ENCODE data around the gene ROMO1.
"Not testable (repeated sequence)": the region's sequence is repeated elsewhere in the genome, so short reads cannot be mapped to it uniquely, and the experiment has no call there.

ROMO1 gene

GRCh38 chr20:35713120-35713519, 13.9 kb downstream of the ROMO1 start:
- not testable (repeated sequence) for H3K27ac ChIP-seq (ENCODE audit: extremely low read depth, low read depth, low read length); H3K4me1 ChIP-seq (ENCODE audit: control insufficient read depth, insufficient read depth, low read length); H3K4me3 ChIP-seq (ENCODE audit: low read depth, low read length); H3K9me3 ChIP-seq (ENCODE audit: control insufficient read depth, insufficient read depth, low read depth, low read length)
- peaks cover 79 to 97% of the 10 kb centered on the region in 2 experiments for H3K36me3 ChIP-seq (ENCODE audit: control insufficient read depth in 2 of 2, insufficient read depth in 1 of 2, low read length in 2 of 2)
- TF ChIP-seq SCRT2 (tag by site-specific recombination; IDR thresholded peaks at IDR 0.05): peak; percentile 86
- ChIA-PET CTCF (interaction anchor here (0.7 kb wide), 1 partner anchor 11 kb away, joined by 7 read pairs; no protein-coding TSS in a partner anchor), POLR2A (interaction anchor here (0.6 to 2.3 kb wide), 2 partner anchors 29 to 49 kb away, joined by 8 to 9 read pairs; partner anchors contain the start of gene RBM39)

DNA sequence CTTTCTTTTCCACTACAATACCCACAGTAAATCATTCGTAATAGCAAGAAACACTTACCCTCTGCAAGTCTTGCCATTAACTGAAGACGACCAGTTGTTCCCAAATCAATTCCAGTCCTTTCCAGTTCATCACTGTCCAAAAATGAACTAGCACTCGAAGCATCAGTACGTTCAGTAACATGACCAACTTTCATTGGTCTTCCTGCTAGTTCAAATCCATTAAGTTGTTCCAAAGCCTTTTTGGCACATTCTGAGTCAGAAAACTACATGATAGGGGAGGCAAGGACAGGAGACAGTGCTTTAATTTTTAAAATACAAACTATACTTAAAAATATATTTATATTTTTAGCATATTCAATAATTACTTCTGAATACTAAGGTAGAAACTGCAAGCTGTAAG, 14.9 kb downstream of the ROMO1 start:
- TF ChIP-seq ZNF639 (tag by site-specific recombination; IDR thresholded peaks at IDR 0.05) (no peak), ZNF302 (tag by site-specific recombination; IDR thresholded peaks at IDR 0.05; ENCODE audit: low read depth) (no peak), ZNF341 (tag by site-specific recombination; IDR thresholded peaks at IDR 0.05; ENCODE audit: low read depth) (no peak), ZNF23 (tag by site-specific recombination; IDR thresholded peaks at IDR 0.05; ENCODE audit: borderline replicate concordance) (no peak), ZNF311 (tag by site-specific recombination; IDR thresholded peaks at IDR 0.05; ENCODE audit: borderline replicate concordance) (no peak), ZNF324 (tag by site-specific recombination; IDR thresholded peaks at IDR 0.05) (no peak), ZNF626 (tag by site-specific recombination; IDR thresholded peaks at IDR 0.05) (no peak), ELK4 (IDR thresholded peaks at IDR 0.05; ENCODE audit: borderline replicate concordance, low read depth, low read length) (no peak), ZNF701 (tag by site-specific recombination; IDR thresholded peaks at IDR 0.05) (no peak)
- H3K9me3 ChIP-seq (ENCODE audit: control insufficient read depth, insufficient read depth, low read depth, low read length): no peaks in the 10 kb centered on the region
- ChIA-PET POLR2A (interaction anchor here (0.6 to 2.3 kb wide), 5 partner anchors 10 to 28 kb away, joined by 3 to 8 read pairs (median 4); partner anchors contain the start of gene RBM39), CTCF (interaction anchor here (0.6 kb wide), 1 partner anchor 210 kb away, joined by 3 read pairs; no protein-coding TSS in a partner anchor)
- no peak overlapping the region for H3K27ac ChIP-seq (ENCODE audit: extremely low read depth, low read depth, low read length)
- peaks cover 4% of the 10 kb centered on the region for H3K4me1 ChIP-seq (ENCODE audit: control insufficient read depth, insufficient read depth, low read length)
- H3K4me3 ChIP-seq (ENCODE audit: low read depth, low read length): no peak overlapping the region
- peaks cover 80 to 97% of the 10 kb centered on the region in 2 experiments for H3K36me3 ChIP-seq (ENCODE audit: control insufficient read depth in 2 of 2, insufficient read depth in 1 of 2, low read length in 2 of 2)

GRCh38 chr20:35715652-35716051, 16.4 kb downstream of the ROMO1 start:
- CTCF ChIA-PET: interaction anchor here (0.8 kb wide), 1 partner anchor 239 kb away, joined by 3 read pairs; the partner anchor contains the start of gene SCAND1
- POLR2A ChIA-PET: interaction anchor here (0.6 kb wide), 1 partner anchor 21 kb away, joined by 3 read pairs; no protein-coding TSS in a partner anchor

More at GRCh38 chr20:35715652-35716051, 16.4 kb downstream of the ROMO1 start:
- Histone ChIP-seq H3K4me3 (ENCODE audit: low read depth, low read length) (no peak overlapping the region), H3K4me1 (ENCODE audit: control insufficient read depth, insufficient read depth, low read length) (peaks cover 4% of the 10 kb centered on the region), H3K27ac (ENCODE audit: extremely low read depth, low read depth, low read length) (no peak overlapping the region), H3K36me3 (ENCODE audit: control insufficient read depth in 2 of 2, insufficient read depth in 1 of 2, low read length in 2 of 2) (peaks cover 92 to 97% of the 10 kb centered on the region in 2 experiments), H3K9me3 (ENCODE audit: control insufficient read depth, insufficient read depth, low read depth, low read length) (no peaks in the 10 kb centered on the region)
- TF ChIP-seq ZNF837 (tag by site-specific recombination; IDR thresholded peaks at IDR 0.05) (no peak), ZNF513 (tag by site-specific recombination; IDR thresholded peaks at IDR 0.05) (peak; percentile 60; the same call in 1 of the 2 replicates), ZNF366 (tag by site-specific recombination; conservative IDR thresholded peaks at IDR 0.05) (peak; percentile 19; the same call in 1 of the 2 replicates), HOXA7 (CRISPR knock-in tag; IDR thresholded peaks at IDR 0.05; ENCODE audit: borderline replicate concordance) (no peak)
